Keratinocyte (primary cell): ENCODE measurements around the gene AK8.

ENCODE experiments used
- CTCF ChIP-seq, 3 experiments: IDR thresholded peaks in 1 of 3; conservative IDR thresholded peaks in 1 of 3; optimal IDR thresholded peaks in 1 of 3; 2 replicates in 2 of 3; 3 replicates in 1 of 3; pipeline versions ENCODE3 to v1.5.1; 2011; ENCODE audit warnings: low read length in 3 of 3, mild to moderate bottlenecking in 3 of 3, moderate library complexity in 2 of 3, control low read depth in 1 of 3, inconsistent platforms in 1 of 3; ENCODE audit not compliant: insufficient read depth in 2 of 3; ENCODE audit errors: extremely low read depth in 1 of 3
- EZH2 ChIP-seq: IDR thresholded peaks from one replicate; pipeline ENCODE4 v1.6.1; 2012; ENCODE audit warnings: inconsistent platforms, mild to moderate bottlenecking, low read length, moderate library complexity

- no peak for TF ChIP-seq CTCF (optimal IDR thresholded peaks at IDR 0.05 in 1 of 3, IDR thresholded peaks at IDR 0.05 in 1 of 3, conservative IDR thresholded peaks at IDR 0.05 in 1 of 3; ENCODE audit: extremely low read depth in 1 of 3, insufficient read depth in 2 of 3, low read length in 3 of 3)
- TF ChIP-seq EZH2 = no peak
These were observed 57.7 kb downstream of the AK8 start for GRCh38 chr9:132820169-132820944.
